Peyer's patch (tissue), 4 donors: ENCODE results near the gene MYLK4. TPM values are rescaled to one million over a fixed set of nuclear protein-coding genes. Genes with fewer than 3 reads are reported as not detected.

Experiments
- DNase-seq, 3 donors: peaks; one replicate each; pipeline ENCODE4 v3.0.0-alpha.2; 2017 to 2019
- H3K27ac ChIP-seq, 4 donors: fragments of 200-600 bp; sonication (generic); one replicate each; pipeline ENCODE4 v1.5.1; 2016 to 2019
- H3K27me3 ChIP-seq, 2 donors: fragments of 200-600 bp; sonication (generic); one replicate each; pipeline ENCODE4 v1.5.1; 2019
- H3K36me3 ChIP-seq, 3 donors: fragments of 200-600 bp; sonication (generic); one replicate each; pipeline ENCODE4 v1.5.1; 2016 to 2019
- H3K4me1 ChIP-seq, 4 donors: fragments of 200-600 bp; sonication (generic); one replicate each; pipeline ENCODE4 v1.5.1; 2016 to 2019
- H3K4me3 ChIP-seq, 4 donors: fragments of 200-600 bp; sonication (generic); 1 replicate in 3 of 4; 2 replicates in 1 of 4; pipeline ENCODE4 v1.5.1; 2016 to 2019; ENCODE audit warnings: mild to moderate bottlenecking in 1 of 4
- H3K9me3 ChIP-seq, 4 donors: fragments of 200-600 bp; sonication (generic); one replicate each; pipeline ENCODE4 v1.5.1; 2016 to 2019; ENCODE audit warnings: mild to moderate bottlenecking in 1 of 4
- POLR2A ChIP-seq, 2 donors: fragments of 450-650 bp; IDR thresholded peaks; one replicate each; pipeline ENCODE4 v1.5.1; 2017; ENCODE audit warnings: antibody characterized with exemption in 2 of 2, mild to moderate bottlenecking in 2 of 2, moderate library complexity in 2 of 2
- total RNA-seq, 4 donors: library from RNA; depleted of rRNA; stranded (reverse); fragments of >200 nt; gene quantifications; one replicate each; pipeline ENCODE4 v1.1.0, GENCODE V29; 2016
- TF ChIP-seq, protein P1 (sequence below), 6 experiments: fragments of 450-650 bp in 4 of 6; fragments of 200-600 bp in 2 of 6; sonication (generic) in 1 of 6; IDR thresholded peaks; one replicate each; pipeline ENCODE4 v1.5.1; 2017 to 2019; ENCODE audit warnings: antibody characterized with exemption in 6 of 6, mild to moderate bottlenecking in 3 of 6, moderate library complexity in 1 of 6

Gene MYLK4
- total RNA-seq, 4 donors from 2014 or later = 0.35 to 2.4 (median 0.81) TPM

DNA sequence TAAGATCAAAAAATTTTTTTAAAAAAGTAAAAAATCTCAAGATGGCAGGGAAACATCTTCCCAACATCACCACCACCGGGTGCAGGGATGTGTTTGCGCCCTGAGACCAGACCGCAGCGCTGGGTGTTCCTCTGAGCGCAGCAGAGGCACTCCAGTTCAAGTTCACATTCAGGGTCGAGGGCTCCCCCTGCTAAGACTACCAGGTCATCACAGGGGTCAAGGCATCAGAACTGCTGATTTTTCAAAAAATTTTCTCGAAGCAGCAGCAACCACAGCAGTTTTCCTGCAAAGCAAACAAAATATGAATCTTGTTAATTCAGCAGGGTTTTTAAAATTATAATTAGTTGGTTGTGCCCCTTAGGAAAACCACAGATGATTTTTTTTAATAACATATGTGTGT, 83.1 kb downstream of the MYLK4 start:
- H3K27ac ChIP-seq = no peak overlapping the region
- H3K4me3 ChIP-seq = no peak overlapping the region
- no peak for TF ChIP-seq POLR2A (IDR thresholded peaks at IDR 0.05)
- TF ChIP-seq, protein P1, sequence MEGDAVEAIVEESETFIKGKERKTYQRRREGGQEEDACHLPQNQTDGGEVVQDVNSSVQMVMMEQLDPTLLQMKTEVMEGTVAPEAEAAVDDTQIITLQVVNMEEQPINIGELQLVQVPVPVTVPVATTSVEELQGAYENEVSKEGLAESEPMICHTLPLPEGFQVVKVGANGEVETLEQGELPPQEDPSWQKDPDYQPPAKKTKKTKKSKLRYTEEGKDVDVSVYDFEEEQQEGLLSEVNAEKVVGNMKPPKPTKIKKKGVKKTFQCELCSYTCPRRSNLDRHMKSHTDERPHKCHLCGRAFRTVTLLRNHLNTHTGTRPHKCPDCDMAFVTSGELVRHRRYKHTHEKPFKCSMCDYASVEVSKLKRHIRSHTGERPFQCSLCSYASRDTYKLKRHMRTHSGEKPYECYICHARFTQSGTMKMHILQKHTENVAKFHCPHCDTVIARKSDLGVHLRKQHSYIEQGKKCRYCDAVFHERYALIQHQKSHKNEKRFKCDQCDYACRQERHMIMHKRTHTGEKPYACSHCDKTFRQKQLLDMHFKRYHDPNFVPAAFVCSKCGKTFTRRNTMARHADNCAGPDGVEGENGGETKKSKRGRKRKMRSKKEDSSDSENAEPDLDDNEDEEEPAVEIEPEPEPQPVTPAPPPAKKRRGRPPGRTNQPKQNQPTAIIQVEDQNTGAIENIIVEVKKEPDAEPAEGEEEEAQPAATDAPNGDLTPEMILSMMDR (IDR thresholded peaks at IDR 0.05) = no peak
- no peak for DNase-seq
- no peaks in the 10 kb centered on the region for H3K9me3 ChIP-seq
- no peaks in the 10 kb centered on the region for H3K36me3 ChIP-seq
- H3K27me3 ChIP-seq = no peaks in the 10 kb centered on the region
- no peaks in the 10 kb centered on the region for H3K4me1 ChIP-seq

DNA sequence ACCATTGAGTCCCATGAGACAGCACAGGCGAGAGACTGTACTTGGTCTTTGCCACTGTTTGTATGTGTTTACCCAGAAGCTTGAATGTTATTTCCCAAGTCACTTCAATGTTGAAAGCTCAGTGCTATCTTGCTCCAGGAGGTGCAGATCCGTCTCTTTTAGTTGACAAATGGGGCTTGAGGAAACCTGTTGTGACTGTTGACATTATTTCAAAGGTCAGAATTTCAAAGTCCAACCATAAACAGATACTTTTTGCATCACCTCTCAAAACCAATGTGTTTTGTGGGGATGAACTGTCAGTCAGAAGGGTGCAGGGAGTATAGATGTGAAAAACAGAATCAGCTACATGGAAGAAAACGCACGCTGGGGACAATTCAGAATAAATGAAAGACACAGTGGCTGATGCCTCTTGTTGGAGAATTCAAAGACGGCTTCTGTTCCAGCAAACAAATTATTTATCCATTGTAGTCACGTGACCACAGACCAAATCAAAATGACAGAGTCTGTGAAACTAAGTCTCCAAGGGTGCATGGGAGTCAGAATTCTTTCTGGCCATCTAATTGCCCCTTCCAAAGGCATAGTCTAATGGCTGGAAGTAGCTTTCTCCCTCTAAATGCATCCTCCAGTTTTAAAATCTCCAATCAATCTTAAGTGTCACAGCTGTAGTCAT, 83.7 kb downstream of the MYLK4 start:
- H3K4me3 ChIP-seq = no peak overlapping the region
- no peak for DNase-seq
- TF ChIP-seq POLR2A (IDR thresholded peaks at IDR 0.05) = no peak
- TF ChIP-seq, protein P1 (IDR thresholded peaks at IDR 0.05) = no peak

DNA sequence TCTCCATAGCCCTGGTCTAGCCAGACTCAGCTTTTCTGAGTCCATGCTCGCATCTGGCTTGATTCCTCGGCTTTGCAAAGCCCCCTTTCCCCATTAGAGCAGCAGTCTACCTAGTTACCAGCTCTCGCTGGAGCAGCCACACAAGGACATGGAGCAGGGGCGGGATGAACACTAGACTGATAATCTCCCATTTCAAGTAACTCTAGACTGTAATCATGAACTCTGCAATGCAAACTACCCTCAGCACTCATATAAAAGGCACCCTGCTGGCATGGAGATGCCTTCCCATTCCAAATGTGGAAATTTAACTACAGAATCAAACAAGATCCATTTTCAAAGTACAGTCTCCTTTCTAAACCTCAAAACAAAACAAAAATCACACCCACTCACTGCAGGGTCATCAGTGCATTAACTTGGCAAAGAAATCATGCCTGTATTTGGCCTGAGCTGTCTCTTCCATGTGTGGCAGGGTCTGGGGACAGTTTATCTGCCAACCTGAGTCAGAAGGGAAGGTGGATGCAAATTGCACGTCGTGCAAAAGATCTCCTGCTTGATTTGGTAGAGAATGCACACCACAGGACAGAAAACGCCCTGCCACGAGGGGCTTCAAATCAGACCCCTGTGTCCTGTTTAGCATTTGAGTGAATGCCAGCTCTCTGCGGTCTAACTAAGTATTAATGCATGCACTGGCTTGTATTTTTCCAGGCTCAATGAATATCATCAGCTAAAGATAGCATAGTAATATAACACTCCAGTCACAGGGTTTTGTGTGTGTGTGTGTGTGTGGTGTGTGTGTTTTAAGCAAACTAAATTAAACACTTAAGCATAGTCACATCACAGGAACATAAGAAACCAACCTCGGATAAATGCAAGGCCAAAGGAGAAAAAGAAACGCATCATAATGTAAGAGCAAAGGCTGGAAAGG, 85.3 kb downstream of the MYLK4 start:
- no peak for TF ChIP-seq POLR2A (IDR thresholded peaks at IDR 0.05)
- TF ChIP-seq, protein P1 (IDR thresholded peaks at IDR 0.05) = no peak
- DNase-seq = no peak
- no peaks in the 10 kb centered on the region for H3K27me3 ChIP-seq
- no peaks in the 10 kb centered on the region for H3K36me3 ChIP-seq
- H3K9me3 ChIP-seq = no peaks in the 10 kb centered on the region
- H3K4me3 ChIP-seq = no peak overlapping the region
- no peaks in the 10 kb centered on the region for H3K4me1 ChIP-seq
- no peak overlapping the region for H3K27ac ChIP-seq

More for the DNA sequence above, 83.7 kb downstream of the MYLK4 start:
- H3K9me3 ChIP-seq = no peaks in the 10 kb centered on the region
- H3K27ac ChIP-seq = no peak overlapping the region
- no peaks in the 10 kb centered on the region for H3K36me3 ChIP-seq
- H3K27me3 ChIP-seq = no peaks in the 10 kb centered on the region
- H3K4me1 ChIP-seq = no peaks in the 10 kb centered on the region

DNA sequence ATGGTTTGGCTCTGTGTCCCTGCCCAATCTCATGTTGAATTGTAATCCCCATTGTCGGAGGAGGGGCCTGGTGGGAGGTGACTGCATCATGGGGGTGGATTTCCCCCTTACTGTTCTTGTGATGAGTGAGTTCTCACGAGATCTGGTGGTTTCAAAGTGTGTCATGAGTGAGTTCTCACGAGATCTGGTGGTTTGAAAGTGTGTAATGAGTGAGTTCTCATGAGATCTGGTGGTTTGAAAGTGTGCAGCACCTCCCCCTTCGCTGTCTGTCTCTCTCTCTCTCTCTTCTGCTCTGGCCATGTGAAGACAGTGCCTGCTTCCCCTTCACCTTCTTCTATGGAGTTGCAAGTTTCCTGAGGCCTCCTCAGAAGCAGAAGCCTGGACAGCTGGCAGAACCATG, 87.6 kb downstream of the MYLK4 start:
- Histone ChIP-seq H3K4me1 (no peaks in the 10 kb centered on the region), H3K27me3 (no peaks in the 10 kb centered on the region)
- TF ChIP-seq POLR2A (IDR thresholded peaks at IDR 0.05) = no peak
- TF ChIP-seq, protein P1 (IDR thresholded peaks at IDR 0.05) = no peak

DNA sequence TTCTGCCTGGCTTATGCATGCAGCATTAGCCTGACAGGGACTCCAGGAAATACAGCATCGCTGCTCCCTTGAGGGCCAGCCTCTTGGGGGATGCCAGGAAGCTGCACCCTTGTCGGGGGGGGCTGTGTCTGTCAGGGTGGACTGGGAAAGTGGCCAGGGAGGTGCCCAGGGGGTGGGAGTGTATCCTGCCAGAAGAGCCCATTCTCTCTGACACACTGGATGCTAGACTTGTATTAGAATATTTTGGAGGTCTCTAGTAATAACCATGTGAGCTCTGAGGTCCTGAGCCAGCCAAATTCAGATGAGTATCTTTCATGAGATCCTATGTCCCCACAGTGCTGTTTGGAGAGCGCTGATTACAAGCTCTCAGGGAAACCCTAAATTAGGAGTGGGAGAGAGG, 89.1 kb downstream of the MYLK4 start:
- H3K27me3 ChIP-seq = no peaks in the 10 kb centered on the region
- no peaks in the 10 kb centered on the region for H3K4me1 ChIP-seq
- H3K9me3 ChIP-seq = no peaks in the 10 kb centered on the region
- no peak overlapping the region for H3K27ac ChIP-seq
- H3K36me3 ChIP-seq = no peaks in the 10 kb centered on the region
- no peak for DNase-seq
- TF ChIP-seq, protein P1 (IDR thresholded peaks at IDR 0.05) = no peak
- TF ChIP-seq POLR2A (IDR thresholded peaks at IDR 0.05) = no peak
- no peak overlapping the region for H3K4me3 ChIP-seq

More for the DNA sequence above, 87.6 kb downstream of the MYLK4 start:
- Histone ChIP-seq H3K4me3 (no peak overlapping the region), H3K27ac (no peak overlapping the region), H3K36me3 (no peaks in the 10 kb centered on the region), H3K9me3 (no peaks in the 10 kb centered on the region)
- DNase-seq = no peak
